ENCODE measurements around the gene NACA2.

NACA2 gene

DNA sequence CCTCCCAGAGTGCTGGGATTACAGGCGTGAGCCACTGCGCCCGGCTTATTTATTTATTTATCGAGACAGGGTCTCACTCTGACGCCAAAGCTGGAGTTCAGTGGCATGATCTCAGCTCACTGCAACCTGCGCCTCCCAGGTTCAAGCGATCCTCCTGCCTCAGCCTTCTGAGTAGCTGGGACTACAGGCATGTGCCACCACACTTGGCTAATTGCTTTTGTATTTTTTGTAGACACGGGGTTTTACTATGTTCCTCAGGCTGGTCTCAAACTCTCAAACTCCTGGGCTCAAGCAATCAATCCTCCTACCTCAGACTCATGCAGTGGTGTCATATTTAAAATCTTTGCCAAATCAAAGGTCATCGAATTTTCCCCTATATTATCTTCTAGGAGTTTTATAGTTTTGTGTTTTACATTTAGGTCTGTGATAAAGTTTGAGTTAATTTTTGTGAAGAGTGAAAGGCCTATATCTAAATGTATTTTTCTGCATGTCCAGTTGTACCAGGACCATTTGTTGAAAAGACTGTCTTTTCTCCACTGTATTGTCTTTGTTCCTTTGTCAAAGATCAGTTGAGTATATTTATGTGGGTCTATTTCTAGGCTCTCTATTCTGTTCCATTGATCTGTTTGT is 47.1 kb downstream of the NACA2 start:
- no peak for DNase-seq

DNA sequence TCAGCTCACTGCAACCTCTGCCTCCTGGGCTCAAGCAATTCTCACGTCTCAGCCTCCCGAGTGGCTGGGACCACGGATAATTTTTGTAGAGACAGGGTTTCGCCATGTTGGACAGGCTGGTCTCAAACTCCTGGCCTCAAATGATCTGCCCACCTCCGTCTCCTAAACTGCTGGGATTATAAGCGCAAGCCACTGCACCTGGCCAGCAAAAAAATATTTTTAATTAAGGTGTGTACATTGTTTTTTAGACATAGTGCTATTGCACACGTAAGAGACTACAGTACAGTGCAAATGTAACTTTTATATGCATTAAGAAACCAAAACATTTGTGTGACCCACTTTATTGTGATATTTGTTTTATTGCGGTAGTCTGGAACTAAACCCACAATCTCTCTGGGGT is 49.0 kb downstream of the NACA2 start:
- no peak for DNase-seq

DNA sequence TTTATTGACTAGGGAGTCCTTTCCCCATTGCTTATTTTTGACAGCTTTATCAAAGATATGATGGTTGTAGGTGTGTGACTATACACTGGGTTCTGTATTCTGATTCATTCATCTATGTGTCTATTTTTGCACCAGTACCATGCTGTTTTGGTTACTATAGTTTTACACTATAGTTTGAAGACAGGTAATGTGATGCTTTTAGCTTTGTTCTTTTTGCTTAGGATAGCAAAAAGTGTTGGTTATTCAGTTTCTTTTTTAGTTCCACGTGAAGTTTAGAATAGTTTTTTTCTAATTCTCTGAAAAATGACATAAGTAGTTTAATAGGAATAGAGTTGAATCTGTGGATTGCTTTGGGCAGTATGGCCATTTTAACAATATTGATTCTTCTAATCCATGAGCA is 50.1 kb downstream of the NACA2 start:
- DNase-seq, result no peak
